Mammary epithelial cell (primary cell): ENCODE measurements around the gene MCL1.

ENCODE experiments used
- CTCF ChIP-seq, 2 donors: IDR thresholded peaks in 1 of 2; conservative IDR thresholded peaks in 1 of 2; 2 replicates each; pipeline ENCODE4 v1.5.1; 2011 to 2012; ENCODE audit warnings: inconsistent platforms in 2 of 2, low read length in 2 of 2, mild to moderate bottlenecking in 2 of 2, control low read depth in 1 of 2, low read depth in 1 of 2; ENCODE audit not compliant: insufficient read depth in 1 of 2; ENCODE audit errors: extremely low read depth in 1 of 2
- EZH2 ChIP-seq: IDR thresholded peaks from 2 replicates; pipeline ENCODE4 v1.6.1; 2012; ENCODE audit warnings: low read length, inconsistent platforms, borderline replicate concordance

DNA sequence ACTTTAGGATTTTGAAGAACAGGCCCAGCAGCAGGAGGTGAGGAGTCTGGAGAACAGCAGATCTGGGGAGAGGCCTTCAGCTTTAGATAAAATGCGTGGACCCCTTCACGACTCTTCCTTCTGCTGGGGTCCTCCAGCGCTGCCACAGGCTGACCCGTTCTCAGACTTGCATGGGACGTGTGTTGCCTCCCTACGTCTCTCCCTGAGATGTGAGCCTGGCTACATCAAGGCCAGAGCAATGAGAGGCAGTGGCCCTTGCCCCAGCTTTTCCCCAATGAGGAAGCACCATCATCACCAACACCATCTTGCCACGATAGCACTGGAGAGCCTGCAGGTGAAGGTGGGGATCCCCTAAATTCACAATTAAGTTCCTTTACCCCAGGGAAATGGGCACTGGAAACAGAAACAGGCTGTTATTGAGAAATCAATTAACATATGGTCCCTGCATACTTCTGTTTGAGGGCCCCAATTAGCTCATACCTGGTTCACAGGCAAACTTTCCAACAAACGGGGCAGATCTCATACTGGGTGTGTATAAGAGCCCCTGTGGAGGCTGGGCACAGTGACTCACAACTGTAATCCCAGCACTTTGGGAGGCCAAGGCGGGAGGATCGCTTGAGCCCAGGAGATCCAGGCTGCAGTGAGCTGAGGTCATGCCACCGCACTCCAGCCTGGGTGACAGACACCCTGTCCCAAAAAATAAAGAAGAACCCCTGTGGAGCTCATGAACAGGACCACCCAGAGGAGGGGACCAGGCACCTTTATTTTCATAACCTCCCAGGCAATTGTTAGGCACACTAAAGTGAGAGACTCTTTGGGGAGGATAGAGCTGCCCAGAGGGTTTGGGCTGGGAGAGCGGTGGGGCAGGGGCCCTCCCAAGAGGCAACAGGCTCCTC is 42.3 kb downstream of the MCL1 start:
- TF ChIP-seq CTCF (conservative IDR thresholded peaks at IDR 0.05 in 1 of 2, IDR thresholded peaks at IDR 0.05 in 1 of 2; ENCODE audit: extremely low read depth in 1 of 2, insufficient read depth in 1 of 2, low read depth in 1 of 2, low read length in 2 of 2) (no peak), EZH2 (no peak)
